GM12892 (cell line): Measurements from ENCODE around the gene AHI1.
A peak's percentile ranks its signal among the peaks of the same experiment; 100 is the strongest.

Experiments
- DNase-seq: peaks from one replicate; pipeline ENCODE4 v3.0.0; 2011; ENCODE audit not compliant: insufficient read length
- FAIRE-seq: peaks from 2 replicates; lab custom pipeline; 2011; peaks lifted over from hg19 to GRCh38; lab: Jason Lieb, UNC
- POLR2A ChIP-seq: IDR thresholded peaks from 2 replicates; pipeline ENCODE4 v1.6.1; 2011; ENCODE audit warnings: low read depth, low read length, control low read depth
- POLR2AphosphoS5 ChIP-seq: IDR thresholded peaks from 2 replicates; pipeline ENCODE4 v1.6.1; 2011; ENCODE audit warnings: low read depth, low read length, control low read depth
- TAF1 ChIP-seq: IDR thresholded peaks from 2 replicates; pipeline ENCODE4 v1.6.1; 2011; ENCODE audit warnings: low read depth, mild to moderate bottlenecking, control low read depth, low read length, borderline replicate concordance

Gene AHI1

DNA sequence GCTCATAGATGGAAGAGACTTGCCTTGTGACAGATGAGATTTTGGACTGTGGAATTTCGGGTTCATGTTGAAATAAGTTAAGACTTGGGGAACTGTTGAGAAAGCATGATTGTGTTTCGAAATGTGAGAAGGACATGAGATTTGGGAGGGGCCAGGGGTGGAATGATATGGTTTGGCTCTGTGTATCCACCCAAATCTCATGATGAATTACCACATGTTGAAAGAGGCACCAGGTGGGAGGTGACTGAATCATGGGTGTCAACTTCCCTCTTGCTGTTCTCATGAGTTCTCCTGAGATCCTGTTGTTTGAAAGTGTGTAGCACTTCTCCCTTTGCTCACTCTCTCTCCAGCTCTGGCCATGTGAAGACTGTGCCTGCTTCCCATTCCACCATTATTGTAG lies 17.9 kb downstream of the AHI1 start:
- DNase-seq (no peak), FAIRE-seq (no peak)
- TF ChIP-seq TAF1 (no peak), POLR2AphosphoS5 (no peak), POLR2A (no peak)

- DNase-seq (no peak), FAIRE-seq (no peak)
These were observed 18.9 kb downstream of the AHI1 start for GRCh38 chr6:135478626-135479025.

GRCh38 chr6:135475292-135475886 lies 22.2 kb downstream of the AHI1 start:
- DNase-seq (no peak), FAIRE-seq (no peak)
- no peak for TF ChIP-seq TAF1
- no peak for TF ChIP-seq POLR2AphosphoS5
- TF ChIP-seq POLR2A, result no peak

More at GRCh38 chr6:135478626-135479025, 18.9 kb downstream of the AHI1 start:
- TF ChIP-seq POLR2A, result no peak
- no peak for TF ChIP-seq TAF1
- TF ChIP-seq POLR2AphosphoS5, result no peak

DNA sequence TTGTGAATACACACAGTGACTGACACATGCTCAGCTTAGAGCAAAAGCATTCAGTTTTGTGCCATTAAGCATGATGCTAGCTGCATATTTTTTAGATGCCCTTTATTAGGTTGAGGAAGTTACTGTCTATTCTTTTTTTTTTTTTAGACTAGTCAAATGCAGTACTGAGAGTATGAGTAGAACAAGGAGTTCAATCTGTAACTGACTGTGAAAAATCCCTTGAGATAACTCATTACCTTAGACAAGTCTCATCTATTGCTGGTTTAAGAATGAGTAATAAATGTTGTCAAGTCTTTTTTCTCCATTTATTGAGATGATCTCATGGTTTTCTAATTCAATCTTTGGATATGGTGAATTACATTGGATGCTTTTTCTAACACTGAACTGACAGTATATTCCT lies 23.2 kb downstream of the AHI1 start:
- DNase-seq (no peak), FAIRE-seq (no peak)
- TF ChIP-seq TAF1 (no peak), POLR2AphosphoS5 (no peak), POLR2A (no peak)

- no peak for FAIRE-seq
- DNase-seq, result no peak
- TF ChIP-seq TAF1, result no peak
These were observed 31.6 kb downstream of the AHI1 start for GRCh38 chr6:135465903-135466302.

GRCh38 chr6:135465307-135465706 lies 32.2 kb downstream of the AHI1 start:
- FAIRE-seq (no peak), DNase-seq (no peak)
- TF ChIP-seq POLR2AphosphoS5 (no peak), POLR2A (no peak), TAF1 (no peak)

DNA sequence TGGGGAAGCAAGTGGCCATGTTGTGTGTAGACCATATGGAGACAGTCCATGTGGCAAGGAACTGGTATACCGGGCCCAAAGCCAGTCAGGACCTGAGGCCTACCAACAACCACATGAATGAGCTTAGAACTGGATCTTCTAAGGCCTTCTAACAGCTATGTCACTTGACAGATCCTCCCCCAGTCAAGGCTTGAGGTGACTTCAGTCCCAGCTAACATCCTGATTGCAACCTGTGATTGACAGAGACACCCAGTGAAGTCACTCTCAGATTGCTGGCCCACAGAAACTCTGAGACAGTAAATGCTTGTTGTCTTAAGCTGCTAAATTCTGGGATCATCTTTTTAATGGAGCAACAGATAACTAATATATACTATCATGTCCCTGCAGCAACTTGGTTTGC lies 32.9 kb downstream of the AHI1 start:
- FAIRE-seq (peak; percentile 85), DNase-seq (no peak)
- no peak for TF ChIP-seq POLR2AphosphoS5

GRCh38 chr6:135461208-135461607 lies 36.3 kb downstream of the AHI1 start:
- FAIRE-seq, result no peak
- DNase-seq, result no peak
- no peak for TF ChIP-seq TAF1
- TF ChIP-seq POLR2AphosphoS5, result no peak
- TF ChIP-seq POLR2A, result no peak

- FAIRE-seq (no peak), DNase-seq (no peak)
- TF ChIP-seq POLR2A, result no peak
These were observed 39.5 kb downstream of the AHI1 start for GRCh38 chr6:135458051-135458450.

DNA sequence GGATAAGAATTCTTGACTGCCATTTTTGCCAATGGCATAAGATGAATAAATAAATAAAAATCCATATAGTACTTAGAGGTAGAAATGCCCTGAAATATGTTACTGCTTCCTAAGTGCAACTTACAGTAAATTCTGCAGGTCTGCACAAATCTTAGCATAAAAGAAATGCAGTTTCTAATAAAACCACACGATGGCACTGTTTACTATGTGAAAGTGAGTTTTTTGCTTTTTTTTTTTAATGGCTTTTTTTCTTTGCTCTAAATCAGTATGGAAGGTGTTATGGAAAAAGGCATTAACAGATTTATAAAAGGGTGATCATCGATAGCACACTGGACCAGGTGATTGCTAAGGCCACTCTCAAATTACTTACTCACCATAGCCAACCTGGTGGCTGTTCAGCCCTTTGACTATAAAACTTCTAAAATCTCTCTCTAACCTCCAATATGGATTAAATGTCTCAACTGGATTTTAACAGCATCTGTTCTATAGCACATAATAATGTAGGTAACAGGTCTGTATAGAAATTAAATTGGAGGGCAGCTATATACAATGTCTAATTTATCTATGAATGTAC lies 45.8 kb downstream of the AHI1 start:
- DNase-seq (no peak), FAIRE-seq (peak; percentile 53)
- TF ChIP-seq TAF1 (no peak), POLR2AphosphoS5 (no peak), POLR2A (no peak)

DNA sequence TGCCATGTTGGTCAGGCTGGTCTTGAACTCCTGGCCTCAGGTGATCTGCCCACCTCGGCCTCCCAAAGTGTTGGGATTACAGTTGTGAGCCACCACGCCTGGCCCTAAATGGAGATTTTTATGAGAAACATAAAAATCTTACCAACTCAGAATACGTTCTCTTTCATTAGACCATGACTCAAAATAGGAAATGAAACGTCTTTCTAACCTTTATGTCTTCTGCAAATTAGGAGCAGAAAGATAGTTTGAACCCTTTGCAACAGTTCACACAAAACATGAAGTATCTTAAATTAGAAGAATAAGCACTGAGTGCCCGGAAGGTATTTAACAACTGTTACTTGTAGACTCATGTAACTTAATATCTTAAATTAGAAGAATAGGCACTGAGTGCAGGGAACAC lies 48.3 kb downstream of the AHI1 start:
- FAIRE-seq, result peak; percentile 70
- no peak for DNase-seq
- no peak for TF ChIP-seq POLR2AphosphoS5
- TF ChIP-seq TAF1, result no peak
- TF ChIP-seq POLR2A, result no peak

DNA sequence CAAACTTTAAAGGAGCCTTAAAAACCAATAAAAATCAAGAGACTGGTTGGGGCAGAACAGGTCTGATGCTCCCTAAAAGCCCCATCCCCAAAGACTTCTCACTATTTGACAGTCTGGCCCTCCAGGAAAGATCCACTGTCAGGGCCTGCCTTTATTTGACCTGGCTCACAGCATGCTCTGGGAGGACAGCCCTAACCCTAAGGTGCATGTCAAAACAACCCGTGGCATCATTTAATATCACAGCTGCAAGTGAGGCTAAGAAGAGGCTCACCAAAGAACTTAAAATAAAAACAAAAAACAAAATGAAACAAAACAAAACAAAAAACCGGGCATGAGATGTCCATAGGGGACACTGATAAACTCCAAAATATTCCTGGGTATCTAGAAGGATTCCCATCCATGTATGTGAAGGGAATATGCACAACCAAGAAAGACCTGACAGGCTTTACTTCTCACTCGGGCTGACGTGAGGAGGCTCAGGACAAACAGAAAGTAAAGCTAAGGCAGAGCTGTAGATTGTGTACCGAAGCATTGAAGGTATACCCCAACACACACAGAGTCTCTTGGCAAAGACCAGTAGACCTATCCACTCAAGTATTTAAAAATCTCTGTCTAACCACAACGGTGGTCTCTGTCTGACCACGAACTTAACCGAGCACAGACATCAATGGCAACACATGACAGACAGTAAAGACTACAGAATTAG lies 57.3 kb downstream of the AHI1 start:
- FAIRE-seq (no peak), DNase-seq (no peak)
- TF ChIP-seq TAF1 (no peak), POLR2A (no peak), POLR2AphosphoS5 (no peak)

DNA sequence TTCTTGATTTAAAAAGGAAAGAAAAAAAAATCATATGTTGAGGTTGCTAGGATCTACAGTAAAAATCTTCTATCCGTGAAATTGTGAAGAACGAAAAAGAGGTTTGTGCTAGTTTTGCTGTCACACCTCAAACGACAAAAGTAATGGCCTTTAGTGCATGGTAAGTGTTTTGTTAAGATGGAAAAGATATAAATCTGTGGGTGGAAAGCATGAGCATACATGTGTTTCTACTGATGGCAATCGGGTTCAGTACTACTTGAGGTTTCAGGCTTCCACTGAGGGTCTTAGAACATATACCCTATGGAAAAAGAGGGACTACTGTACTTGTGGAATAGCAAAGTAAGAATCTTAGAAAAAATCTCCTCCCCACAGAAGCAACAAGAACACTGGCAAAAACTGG lies 58.0 kb downstream of the AHI1 start:
- DNase-seq, result no peak
- no peak for TF ChIP-seq TAF1
- TF ChIP-seq POLR2AphosphoS5, result no peak
- no peak for TF ChIP-seq POLR2A
- FAIRE-seq, result peak; percentile 42
